IMR-90 (cell line): Measurements from ENCODE around the gene BAG1. TPM values are rescaled to one million over a fixed set of nuclear protein-coding genes. Genes with fewer than 3 reads are reported as not detected.

Source experiments
- ATAC-seq: fragments of 200-7000 bp; cut with Tn5 transposase; 2 replicates; pipeline ENCODE4 v1.9.1; 2020; ENCODE audit warnings: low read depth, mild to moderate bottlenecking, moderate library complexity
- BruUV-seq: library from RNA; stranded (reverse); fragments of 400-500 nt; replicated peaks from 2 replicates; lab custom pipeline; 2021; lab: Mats Ljungman, UMichigan
- CTCF ChIA-PET: fragments of 300-600 bp; formaldehyde crosslinking; extraction: SDS; loops from one replicate; lab custom pipeline; 2021; ENCODE audit warnings: antibody characterized with exemption; lab: Yijun Ruan, JAX
- POLR2A ChIA-PET: fragments of 300-600 bp; sonication (Branson Sonifier 250); formaldehyde crosslinking; loops from one replicate; lab custom pipeline; 2022; ENCODE audit warnings: antibody characterized with exemption; ENCODE audit not compliant: unreplicated experiment; lab: Charles Lee
- DNase-seq: peaks from one replicate; pipeline ENCODE4 v3.0.0; 2013
- H2AFZ ChIP-seq: replicated peaks from 2 replicates; pipeline ENCODE3; 2013; ENCODE audit warnings: low read length, mild to moderate bottlenecking; ENCODE audit not compliant: poor library complexity
- H2AK5ac ChIP-seq: 2 replicates; pipeline ENCODE4 v1.6.1; 2013; ENCODE audit warnings: low read depth, low read length, inconsistent platforms
- H2AK9ac ChIP-seq: replicated peaks from 2 replicates; pipeline ENCODE3; 2013; ENCODE audit warnings: mild to moderate bottlenecking, low read depth, low read length, moderate library complexity; ENCODE audit not compliant: poor library complexity
- H2BK120ac ChIP-seq: 2 replicates; pipeline ENCODE4 v1.6.1; 2013; ENCODE audit warnings: low read depth, low read length, inconsistent platforms
- H2BK15ac ChIP-seq: 3 replicates; pipeline ENCODE4 v1.6.1; 2013; ENCODE audit warnings: low read depth, low read length, inconsistent platforms
- H2BK20ac ChIP-seq: 2 replicates; pipeline ENCODE4 v1.6.1; 2013; ENCODE audit warnings: low read depth, mild to moderate bottlenecking, inconsistent platforms, low read length, moderate library complexity
- H2BK5ac ChIP-seq: 2 replicates; pipeline ENCODE4 v1.6.1; 2013; ENCODE audit warnings: mild to moderate bottlenecking, low read depth, low read length, inconsistent platforms; ENCODE audit not compliant: poor library complexity, severe bottlenecking
- H3K14ac ChIP-seq: replicated peaks from 2 replicates; pipeline ENCODE4 v1.6.1; 2013; ENCODE audit warnings: low read depth, low read length, inconsistent platforms
- H3K18ac ChIP-seq: 2 replicates; pipeline ENCODE4 v1.6.1; 2013; ENCODE audit warnings: low read depth, low read length, control low read depth
- H3K23ac ChIP-seq: 2 replicates; pipeline ENCODE4 v1.6.1; 2013; ENCODE audit warnings: low read depth, low read length, inconsistent platforms
- H3K27ac ChIP-seq: 2 replicates; pipeline ENCODE4 v1.5.1; 2013; ENCODE audit warnings: mild to moderate bottlenecking, control low read depth, low read length; ENCODE audit not compliant: insufficient read depth
- H3K27me3 ChIP-seq: 2 replicates; pipeline ENCODE4 v1.6.1; 2013; ENCODE audit warnings: low read length; ENCODE audit not compliant: control insufficient read depth, insufficient read depth
- H3K36me3 ChIP-seq: 2 replicates; pipeline ENCODE4 v1.6.1; 2013; ENCODE audit warnings: low read length, mixed read lengths; ENCODE audit not compliant: control insufficient read depth, insufficient read depth
- H3K4ac ChIP-seq: 2 replicates; pipeline ENCODE4 v1.6.1; 2013; ENCODE audit warnings: low read depth, low read length, inconsistent platforms
- H3K4me1 ChIP-seq: 2 replicates; pipeline ENCODE4 v1.6.1; 2013; ENCODE audit warnings: low read length, mixed read lengths; ENCODE audit not compliant: control insufficient read depth, insufficient read depth
- H3K4me2 ChIP-seq: 2 replicates; pipeline ENCODE4 v1.6.1; 2013; ENCODE audit warnings: low read depth, mild to moderate bottlenecking, control low read depth, low read length, moderate library complexity
- H3K4me3 ChIP-seq: 2 replicates; pipeline ENCODE4 v1.5.1; 2013; ENCODE audit warnings: low read depth, mild to moderate bottlenecking, control low read depth, low read length, moderate library complexity; ENCODE audit not compliant: insufficient read depth
- H3K56ac ChIP-seq: 2 replicates; pipeline ENCODE4 v1.6.1; 2013; ENCODE audit warnings: low read length, inconsistent platforms; ENCODE audit not compliant: insufficient read depth; ENCODE audit errors: extremely low read depth
- H3K79me1 ChIP-seq, 2 experiments: 2 replicates each; pipeline ENCODE4 v1.6.1; 2013; ENCODE audit warnings: low read length in 2 of 2, inconsistent platforms in 1 of 2, low read depth in 1 of 2
- H3K9ac ChIP-seq: 2 replicates; pipeline ENCODE4 v1.6.1; 2013; ENCODE audit warnings: low read depth, low read length, control low read depth
- H3K9me1 ChIP-seq: 2 replicates; pipeline ENCODE4 v1.6.1; 2013; ENCODE audit warnings: low read length, inconsistent platforms; ENCODE audit not compliant: insufficient read depth
- H3K9me3 ChIP-seq: 2 replicates; pipeline ENCODE4 v1.6.1; 2013; ENCODE audit warnings: low read length; ENCODE audit not compliant: control insufficient read depth, insufficient read depth
- H4K20me1 ChIP-seq: 2 replicates; pipeline ENCODE4 v1.6.1; 2013; ENCODE audit warnings: low read length, inconsistent platforms; ENCODE audit not compliant: insufficient read depth
- H4K5ac ChIP-seq: 2 replicates; pipeline ENCODE4 v1.6.1; 2013; ENCODE audit warnings: mild to moderate bottlenecking, low read depth, low read length, control low read depth
- H4K8ac ChIP-seq, 2 experiments: 2 replicates each; pipeline ENCODE4 v1.6.1; 2013; ENCODE audit warnings: low read depth in 2 of 2, low read length in 2 of 2, control low read depth in 1 of 2, inconsistent platforms in 1 of 2
- H4K91ac ChIP-seq: 2 replicates; pipeline ENCODE4 v1.6.1; 2013; ENCODE audit warnings: low read depth, low read length, inconsistent platforms; ENCODE audit not compliant: insufficient read depth
- CEBPB ChIP-seq: IDR thresholded peaks from 2 replicates; pipeline ENCODE4 v1.6.1; 2012; ENCODE audit warnings: low read depth, low read length, improper control_type of control experiment
- CHD1 ChIP-seq: IDR thresholded peaks from 2 replicates; pipeline ENCODE4 v1.6.1; 2012; ENCODE audit warnings: low read depth, low read length, improper control_type of control experiment
- SMC3 ChIP-seq: fragments of 150-350 bp; IDR thresholded peaks from 2 replicates; pipeline ENCODE4 v1.6.1; 2016; ENCODE audit warnings: low read depth, mild to moderate bottlenecking, antibody characterized with exemption, low read length, moderate library complexity
- WGBS, 2 experiments: methylation state at CpG; one replicate each; pipeline versions ENCODE4 v1.1.5 to v1.1.7; 2013; ENCODE audit warnings: missing lambda C conversion rate in 2 of 2; ENCODE audit not compliant: insufficient read length in 1 of 2; ENCODE audit errors: extremely low coverage in 2 of 2; 5-methylcytosine and 5-hydroxymethylcytosine counted together
- dilution Hi-C: fragments of 300-500 bp; cut with HindIII; formaldehyde crosslinking; loops from one replicate; pipeline ENCODE4 v1.14.3; 2018; ENCODE audit warnings: low sequenced_read_pairs; ENCODE audit not compliant: unreplicated experiment
- in situ Hi-C: fragments of 300-500 bp; cut with MboI; formaldehyde crosslinking; loops from 3 replicates; pipeline ENCODE4 v1.14.3; 2019; ENCODE audit warnings: low sequenced_read_pairs, inconsistent platforms, mixed read lengths
- intact Hi-C: fragments of 100-400 bp; cut with micrococcal nuclease; formaldehyde crosslinking; loops from 2 replicates; pipeline ENCODE4 v1.10.0; 2022
- polyA plus RNA-seq, 3 experiments: library from polyadenylated mRNA; depleted of rRNA; stranded (reverse); fragments of >200 nt; gene quantifications; 2 replicates each; pipeline ENCODE4 v1.2.3, GENCODE V29; 2012; ENCODE audit warnings: low replicate concordance in 1 of 3
- total RNA-seq: library from RNA; depleted of rRNA; stranded (reverse); fragments of >200 nt; gene quantifications from 2 replicates; pipeline ENCODE4 v1.2.3, GENCODE V29; 2012
- TF ChIP-seq, protein P1 (sequence below): conservative IDR thresholded peaks from 2 replicates; pipeline ENCODE4 v1.5.1; 2012; ENCODE audit warnings: mild to moderate bottlenecking, low read depth, low read length, improper control_type of control experiment
- TF ChIP-seq, protein P2 (sequence below): fragments of 150-350 bp; IDR thresholded peaks from 2 replicates; pipeline ENCODE4 v1.6.1; 2017; ENCODE audit warnings: mild to moderate bottlenecking, antibody characterized with exemption, low read length, low read depth

BAG1 gene
- total and polyA plus RNA-seq, 2 of the 4 experiments (the other 2 are of a cell fraction) = 4.5 to 20.9 TPM

DNA sequence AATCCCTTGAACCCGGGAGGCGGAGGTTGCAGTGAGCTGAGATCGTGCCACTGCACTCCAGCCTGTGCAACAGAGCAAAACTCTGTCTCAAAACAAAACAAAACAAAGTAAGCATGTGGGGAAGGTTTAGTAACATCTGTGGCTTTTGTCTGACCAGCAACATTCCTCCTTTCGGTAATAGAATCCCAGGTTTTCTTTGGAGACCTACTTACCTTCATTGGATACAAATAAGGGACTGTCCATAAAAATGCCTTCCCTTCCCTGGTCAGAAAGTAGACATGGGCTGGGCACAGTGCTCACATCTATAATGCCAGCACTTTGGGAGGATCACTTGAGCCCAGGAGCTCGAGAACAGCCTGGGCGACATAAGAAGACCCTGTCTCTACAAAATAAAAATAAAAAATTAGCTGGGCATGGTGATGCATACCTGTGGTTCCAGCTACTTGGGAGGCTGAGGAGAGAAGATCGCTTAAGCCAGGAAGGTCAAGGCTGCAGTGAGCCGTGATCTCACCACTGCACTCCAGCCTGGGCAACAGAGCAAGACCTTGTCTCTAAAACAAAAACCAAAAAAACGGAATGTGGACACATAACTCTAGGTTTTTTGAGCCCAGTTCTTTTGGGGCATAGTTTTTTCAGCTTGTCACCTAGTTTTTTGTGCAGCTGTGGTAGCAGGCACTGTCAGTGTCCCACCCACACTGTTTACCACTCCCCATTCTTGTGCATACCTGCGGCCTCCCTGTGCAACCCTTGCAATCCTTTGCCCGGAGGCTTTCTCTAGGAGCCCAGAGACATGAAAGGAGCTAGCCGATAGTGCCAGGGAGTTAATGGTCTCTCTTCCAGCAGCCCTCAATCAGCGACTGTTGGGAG lies 33.5 kb downstream of the BAG1 start (continued):
- TF ChIP-seq CEBPB = no peak

DNA sequence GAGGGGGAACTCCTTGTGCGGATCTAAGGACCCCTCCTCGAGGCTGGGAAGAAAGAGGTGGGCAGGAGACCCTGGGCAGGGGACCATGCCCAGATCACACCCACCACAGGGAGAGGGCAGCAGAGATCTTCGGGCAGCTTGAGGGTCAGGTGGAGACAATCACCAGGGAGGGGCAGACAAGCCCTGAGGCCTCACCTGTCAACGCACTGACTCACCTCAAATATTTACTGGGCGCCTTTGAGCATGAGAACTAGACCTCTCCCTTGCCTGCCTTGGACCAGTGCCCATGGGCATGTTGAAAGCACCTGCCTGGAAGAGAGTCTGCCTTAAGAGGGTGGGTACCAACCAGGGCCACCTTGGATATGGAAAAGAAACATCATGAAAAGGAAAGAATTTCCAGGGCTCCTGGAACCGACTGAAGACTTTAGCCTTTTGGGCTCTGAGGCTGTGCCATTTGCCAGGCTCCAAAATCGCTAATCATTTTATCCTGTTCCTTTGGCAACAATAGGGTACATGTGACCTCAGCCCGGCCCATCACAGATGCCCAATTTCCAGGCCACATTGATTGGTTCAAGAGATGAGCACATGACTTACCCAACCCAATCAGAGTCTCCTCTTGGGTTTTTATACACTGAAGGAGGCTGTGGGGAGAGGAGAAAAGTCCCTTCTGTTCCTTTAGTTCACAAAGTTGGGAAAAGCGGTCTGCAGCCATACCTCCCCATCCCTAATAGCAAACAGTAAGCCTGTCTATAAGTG lies 35.0 kb downstream of the BAG1 start:
- dilution Hi-C loops (no loop called here), in situ Hi-C loops (loop anchor here (5.0 kb wide), 1 partner anchor 147 kb away; no protein-coding TSS in a partner anchor), intact Hi-C loops (no loop called here)
- no peak overlapping the region for H4K5ac ChIP-seq
- no peak overlapping the region for H3K9ac ChIP-seq
- H3K23ac ChIP-seq = no peak overlapping the region
- no peak overlapping the region for H3K18ac ChIP-seq
- H3K79me1 ChIP-seq = peaks cover 0 to 3% of the 10 kb centered on the region in 2 experiments; a peak in 1 of 4 replicates
- H3K14ac ChIP-seq = no peak overlapping the region
- no peaks in the 10 kb centered on the region for H3K9me3 ChIP-seq
- H4K91ac ChIP-seq = no peak overlapping the region
- ATAC-seq (no peak), DNase-seq (no peak)
- H2AK9ac ChIP-seq = no peak overlapping the region
- no peak overlapping the region for H3K4me2 ChIP-seq
- no TSS peak for BruUV-seq
- no peak overlapping the region for H2BK5ac ChIP-seq
- 80% methylated on average over 1 of the region's 9 CpGs; no CpG with 5 or more reads in 1 of the 2 experiments for whole genome bisulfite sequencing, 2 experiments
- H3K27me3 ChIP-seq = no peaks in the 10 kb centered on the region
- no peak overlapping the region for H2BK120ac ChIP-seq
- ChIA-PET POLR2A (no interaction called here), CTCF (no interaction called here)
- TF ChIP-seq SMC3 (0 out of 2 replicates have a peak, but pooled peaks have one; percentile 2), CHD1 (no peak)
- TF ChIP-seq, protein P1, sequence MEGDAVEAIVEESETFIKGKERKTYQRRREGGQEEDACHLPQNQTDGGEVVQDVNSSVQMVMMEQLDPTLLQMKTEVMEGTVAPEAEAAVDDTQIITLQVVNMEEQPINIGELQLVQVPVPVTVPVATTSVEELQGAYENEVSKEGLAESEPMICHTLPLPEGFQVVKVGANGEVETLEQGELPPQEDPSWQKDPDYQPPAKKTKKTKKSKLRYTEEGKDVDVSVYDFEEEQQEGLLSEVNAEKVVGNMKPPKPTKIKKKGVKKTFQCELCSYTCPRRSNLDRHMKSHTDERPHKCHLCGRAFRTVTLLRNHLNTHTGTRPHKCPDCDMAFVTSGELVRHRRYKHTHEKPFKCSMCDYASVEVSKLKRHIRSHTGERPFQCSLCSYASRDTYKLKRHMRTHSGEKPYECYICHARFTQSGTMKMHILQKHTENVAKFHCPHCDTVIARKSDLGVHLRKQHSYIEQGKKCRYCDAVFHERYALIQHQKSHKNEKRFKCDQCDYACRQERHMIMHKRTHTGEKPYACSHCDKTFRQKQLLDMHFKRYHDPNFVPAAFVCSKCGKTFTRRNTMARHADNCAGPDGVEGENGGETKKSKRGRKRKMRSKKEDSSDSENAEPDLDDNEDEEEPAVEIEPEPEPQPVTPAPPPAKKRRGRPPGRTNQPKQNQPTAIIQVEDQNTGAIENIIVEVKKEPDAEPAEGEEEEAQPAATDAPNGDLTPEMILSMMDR = 0 out of 2 replicates have a peak, but pooled peaks have one; percentile 13
- TF ChIP-seq, protein P2, sequence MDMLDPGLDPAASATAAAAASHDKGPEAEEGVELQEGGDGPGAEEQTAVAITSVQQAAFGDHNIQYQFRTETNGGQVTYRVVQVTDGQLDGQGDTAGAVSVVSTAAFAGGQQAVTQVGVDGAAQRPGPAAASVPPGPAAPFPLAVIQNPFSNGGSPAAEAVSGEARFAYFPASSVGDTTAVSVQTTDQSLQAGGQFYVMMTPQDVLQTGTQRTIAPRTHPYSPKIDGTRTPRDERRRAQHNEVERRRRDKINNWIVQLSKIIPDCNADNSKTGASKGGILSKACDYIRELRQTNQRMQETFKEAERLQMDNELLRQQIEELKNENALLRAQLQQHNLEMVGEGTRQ = peak; percentile 55
- no peak overlapping the region for H3K56ac ChIP-seq
- H2AK5ac ChIP-seq = no peak overlapping the region
- no peak overlapping the region for H4K8ac ChIP-seq
- no peak overlapping the region for H3K27ac ChIP-seq
- H4K20me1 ChIP-seq = no peaks in the 10 kb centered on the region
- peaks cover 19% of the 10 kb centered on the region for H3K4me1 ChIP-seq
- H3K4me3 ChIP-seq = no peak overlapping the region
- no peak overlapping the region for H2AFZ ChIP-seq
- no peak overlapping the region for H2BK15ac ChIP-seq
- H3K36me3 ChIP-seq = no peaks in the 10 kb centered on the region
- H3K4ac ChIP-seq = no peak overlapping the region
- no peak overlapping the region for H2BK20ac ChIP-seq
- peaks cover 12% of the 10 kb centered on the region for H3K9me1 ChIP-seq
